Kidney (tissue), 14 donors: Measurements from ENCODE around the gene KRI1. TPM values are rescaled to one million over a fixed set of nuclear protein-coding genes. Genes with fewer than 3 reads are reported as not detected.
A peak's percentile ranks its signal among the peaks of the same experiment; 100 is the strongest.

ENCODE experiments used
- DNase-seq, 5 donors: peaks; one replicate each; pipeline ENCODE4 v3.0.0-alpha.2; 2013 to 2020
- FAIRE-seq: peaks from 2 replicates; lab custom pipeline; 2012; peaks lifted over from hg19 to GRCh38; lab: Jason Lieb, UNC
- H3K27ac ChIP-seq, 2 donors: one replicate each; pipeline ENCODE4 v1.7.0; 2013; ENCODE audit warnings: low read depth in 2 of 2, low read length in 2 of 2, inconsistent platforms in 1 of 2
- H3K27me3 ChIP-seq: one replicate; pipeline ENCODE4 v1.7.1; 2013; ENCODE audit warnings: low read length, inconsistent platforms; ENCODE audit not compliant: control insufficient read depth, insufficient read depth
- H3K36me3 ChIP-seq, 3 donors: one replicate each; pipeline versions ENCODE4 v1.7.0 to v1.7.1; 2013; ENCODE audit warnings: low read length in 3 of 3, control low read depth in 1 of 3, inconsistent platforms in 1 of 3; ENCODE audit not compliant: insufficient read depth in 3 of 3, control insufficient read depth in 2 of 3
- H3K4me1 ChIP-seq, 3 donors: one replicate each; pipeline versions ENCODE4 v1.7.0 to v1.7.1; 2013; ENCODE audit warnings: low read length in 3 of 3, inconsistent platforms in 1 of 3, low read depth in 1 of 3; ENCODE audit not compliant: control insufficient read depth in 2 of 3, insufficient read depth in 2 of 3
- H3K4me3 ChIP-seq, 3 donors: one replicate each; pipeline versions ENCODE4 v1.7.0 to v1.8.1; 2013; ENCODE audit warnings: low read length in 3 of 3, control low read depth in 1 of 3, inconsistent platforms in 1 of 3
- H3K9ac ChIP-seq, 3 donors: one replicate each; pipeline versions ENCODE4 v1.7.0 to v1.7.1; 2013; ENCODE audit warnings: low read length in 3 of 3, control low read depth in 1 of 3, inconsistent platforms in 1 of 3
- H3K9me3 ChIP-seq, 3 donors: one replicate each; pipeline versions ENCODE4 v1.7.0 to v1.7.1; 2013; ENCODE audit warnings: low read length in 3 of 3, control low read depth in 1 of 3, inconsistent platforms in 1 of 3; ENCODE audit not compliant: control insufficient read depth in 2 of 3, insufficient read depth in 1 of 3
- CTCF ChIP-seq: IDR thresholded peaks from 3 replicates; pipeline ENCODE4 v1.5.1; 2012; ENCODE audit warnings: mild to moderate bottlenecking, moderate library complexity, borderline replicate concordance; ENCODE audit not compliant: insufficient read depth; ENCODE audit errors: extremely low read depth
- intact Hi-C: fragments of 100-400 bp; cut with DNase I; formaldehyde crosslinking; loops from one replicate; pipeline ENCODE4 v1.11.1; 2022
- polyA plus RNA-seq: library from polyadenylated mRNA; stranded (reverse); fragments of 350-450 nt; fragmentation: Illumina TruSeq; extraction: RNeasy Lipid Tissue Mini Kit (QIAGEN cat#74804); gene quantifications from one replicate; pipeline ENCODE4 v1.2.3, GENCODE V29; 2014; ENCODE audit warnings: low read depth, low replicate concordance; ENCODE audit not compliant: insufficient read depth
- total RNA-seq: library from RNA; stranded (reverse); fragmentation: NEBNext Ultra II Directional; extraction: Animal tissue kit (Norgen Biotek cat#: 25700); gene quantifications from one replicate; pipeline ENCODE4 v1.2.1, GENCODE V29; 2021
- donor health status: control.
- donor health status: control.
- donor health status: control.
- donor health status: control.
- donor health status: control.
- donor health status: DM: yes; HTN: yes; CAD: no.
- donor health status: Normal renal cell carcinoma (clear cell type).

KRI1 gene
- total and polyA plus RNA-seq, 2 donors from 2014 or later: 13.9 to 29.4 TPM

- H3K27me3 ChIP-seq: no peaks in the 10 kb centered on the region
- no peak overlapping the region for H3K9ac ChIP-seq
- DNase-seq: no peak
- no peaks in the 10 kb centered on the region for H3K36me3 ChIP-seq
- intact Hi-C loops: loop anchor here (5.0 kb wide), 1 partner anchor 60 kb away; no protein-coding TSS in a partner anchor
- no peak for FAIRE-seq
- H3K4me1 ChIP-seq: peaks cover 0 to 4% (median 3%) of the 10 kb centered on the region in 3 donors
- no peaks in the 10 kb centered on the region for H3K9me3 ChIP-seq
- no peak overlapping the region for H3K27ac ChIP-seq
- no peak overlapping the region for H3K4me3 ChIP-seq
- no peak for TF ChIP-seq CTCF
Measured at GRCh38 chr19:10582091-10582490, 16.3 kb upstream of the KRI1 start.

DNA sequence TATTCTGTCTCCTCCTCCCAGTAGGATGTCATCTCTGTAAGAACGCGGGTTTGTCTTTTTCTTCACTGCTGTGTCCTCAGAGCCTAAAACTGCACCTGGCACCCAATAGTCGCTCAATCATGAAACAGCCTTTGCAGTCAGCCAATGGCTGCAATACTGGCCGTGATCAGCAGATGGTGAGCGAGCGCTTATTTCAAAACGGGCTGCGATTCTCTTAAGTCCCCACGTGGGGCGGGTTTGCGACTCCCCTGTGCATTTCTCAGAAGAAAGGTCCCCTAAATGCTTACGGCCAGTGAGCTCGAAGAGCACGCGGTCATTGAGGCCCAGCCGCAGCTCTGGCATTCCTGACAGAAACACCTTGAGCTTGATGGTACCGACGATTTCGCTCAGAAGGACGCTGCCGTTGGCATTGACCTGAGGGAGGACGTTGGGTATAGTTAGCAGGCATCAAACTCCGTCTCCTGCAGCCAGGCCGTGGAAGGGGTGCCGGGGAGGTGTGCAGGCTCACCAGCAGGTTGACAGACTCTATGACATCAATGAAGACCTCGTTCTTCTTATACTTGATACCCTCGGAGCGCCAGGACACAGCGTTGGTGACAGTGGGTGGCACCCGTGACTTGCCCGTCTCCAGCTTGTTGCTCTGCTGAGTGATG is 15.3 kb upstream of the KRI1 start:
- Histone ChIP-seq H3K27me3 (no peaks in the 10 kb centered on the region), H3K36me3 (no peaks in the 10 kb centered on the region), H3K9ac (peak overlapping the region in 1 of 3 donors; percentile 17), H3K27ac (no peak overlapping the region), H3K9me3 (no peaks in the 10 kb centered on the region), H3K4me3 (peak overlapping the region in 2 of 3 donors; percentile 18 to 41), H3K4me1 (peaks cover 0 to 4% (median 3%) of the 10 kb centered on the region in 3 donors)
- peak; percentile 100 for TF ChIP-seq CTCF
- intact Hi-C loops: loop anchor here (5.0 kb wide), 1 partner anchor 61 kb away; no protein-coding TSS in a partner anchor
- no peak for FAIRE-seq
- peak; percentile 91 to 96 (median 92) for DNase-seq

- no peak for FAIRE-seq
Measured at GRCh38 chr19:10577951-10578350, 12.1 kb upstream of the KRI1 start.

More at GRCh38 chr19:10577951-10578350, 12.1 kb upstream of the KRI1 start:
- DNase-seq: no peak
- H3K27ac ChIP-seq: no peak overlapping the region
- H3K9me3 ChIP-seq: no peaks in the 10 kb centered on the region
- H3K4me3 ChIP-seq: no peak overlapping the region
- no peak for TF ChIP-seq CTCF
- peaks cover 0 to 2% (median 0%) of the 10 kb centered on the region in 3 donors for H3K36me3 ChIP-seq
- H3K9ac ChIP-seq: no peak overlapping the region
- H3K27me3 ChIP-seq: no peaks in the 10 kb centered on the region
- H3K4me1 ChIP-seq: peaks cover 0 to 4% (median 3%) of the 10 kb centered on the region in 3 donors
- intact Hi-C loops: no loop called here
